H7 (cell line): ENCODE data around the gene MYD88. TPM values are rescaled to one million over a fixed set of nuclear protein-coding genes. Genes with fewer than 3 reads are reported as not detected.

Experiments used
- DNase-seq: peaks from one replicate; pipeline ENCODE4 v3.0.0; 2012
- H3K27me3 ChIP-seq: 2 replicates; pipeline ENCODE4 v1.6.0; 2011; ENCODE audit warnings: mild to moderate bottlenecking, low read length; ENCODE audit not compliant: control insufficient read depth, insufficient read depth
- H3K36me3 ChIP-seq: replicated peaks from 2 replicates; pipeline ENCODE4 v1.5.1; 2011; ENCODE audit warnings: low read length; ENCODE audit not compliant: control insufficient read depth, insufficient read depth
- H3K4me3 ChIP-seq: 2 replicates; pipeline ENCODE4 v1.5.1; 2011; ENCODE audit warnings: low read depth, mild to moderate bottlenecking, control low read depth, low read length, moderate library complexity; ENCODE audit not compliant: insufficient read depth
- total RNA-seq: library from RNA; depleted of rRNA; stranded (reverse); fragments of >200 nt; shearing (Covaris generic); gene quantifications from 2 replicates; pipeline ENCODE4 v1.2.3, GENCODE V29; 2014; rRNA removed

MYD88 gene
- total RNA-seq, 1 experiment from 2014 or later, result 3.4 TPM

DNA sequence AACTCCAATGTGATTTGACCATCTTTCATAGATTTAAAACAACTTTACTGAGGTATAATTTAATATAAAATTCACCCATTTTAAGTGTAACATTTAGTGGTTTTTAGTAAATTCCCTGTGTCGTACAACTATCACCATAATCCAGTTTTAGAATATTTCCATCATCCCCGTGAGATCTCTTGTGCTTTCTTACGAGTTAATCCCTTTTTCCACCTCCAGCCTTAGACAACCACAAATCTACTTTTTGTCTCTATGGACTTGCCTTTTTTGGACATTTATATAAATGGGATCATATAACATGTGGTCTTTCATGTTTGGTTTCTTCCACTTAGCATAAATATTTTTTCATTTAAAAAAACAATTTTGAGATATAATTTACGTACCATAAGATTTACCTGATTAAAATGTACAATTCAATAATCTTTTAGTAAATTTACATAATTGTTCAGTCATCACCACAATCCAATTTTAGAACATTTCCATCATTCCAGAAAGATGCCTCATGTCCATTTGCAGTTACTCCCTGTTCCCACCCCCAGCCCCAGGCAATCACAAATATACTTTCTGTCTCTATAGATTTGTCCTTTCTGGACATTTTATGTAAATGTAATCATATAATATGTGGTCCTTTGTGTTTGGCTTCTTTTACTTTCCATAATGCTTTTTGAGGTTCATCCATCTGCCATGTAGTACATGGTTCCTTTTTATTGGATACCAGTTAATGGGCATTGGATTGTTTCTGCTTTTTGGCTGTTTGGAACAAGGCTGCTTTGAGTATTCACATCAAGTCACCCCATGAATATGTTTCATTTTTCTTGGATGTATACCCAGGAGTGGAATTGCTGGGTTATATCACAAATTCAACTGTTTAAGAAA, 29.9 kb downstream of the MYD88 start:
- H3K27me3 ChIP-seq, result no peaks in the 10 kb centered on the region
- H3K4me3 ChIP-seq, result no peak overlapping the region
- H3K36me3 ChIP-seq, result no peaks in the 10 kb centered on the region
- DNase-seq, result no peak

DNA sequence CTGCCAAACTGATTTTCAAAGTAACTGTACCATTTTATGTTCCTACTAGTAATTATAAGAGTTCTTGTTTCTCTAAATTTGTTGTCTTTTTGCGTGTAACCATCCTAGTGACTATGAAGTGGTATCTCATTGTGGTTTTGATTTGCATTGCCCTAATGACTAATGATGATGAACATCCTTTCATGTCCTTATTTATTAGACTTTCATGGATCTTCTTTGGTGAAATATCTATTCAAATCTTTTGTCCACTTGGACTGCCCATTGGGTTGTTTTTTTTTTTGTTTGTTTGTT, 30.5 kb downstream of the MYD88 start:
- no peaks in the 10 kb centered on the region for H3K27me3 ChIP-seq
- H3K4me3 ChIP-seq, result no peak overlapping the region
- H3K36me3 ChIP-seq, result no peaks in the 10 kb centered on the region
- no peak for DNase-seq

GRCh38 chr3:38170722-38171121, 32.3 kb downstream of the MYD88 start:
- Histone ChIP-seq H3K4me3 (no peak overlapping the region), H3K36me3 (no peaks in the 10 kb centered on the region), H3K27me3 (no peaks in the 10 kb centered on the region)
- DNase-seq, result no peak

DNA sequence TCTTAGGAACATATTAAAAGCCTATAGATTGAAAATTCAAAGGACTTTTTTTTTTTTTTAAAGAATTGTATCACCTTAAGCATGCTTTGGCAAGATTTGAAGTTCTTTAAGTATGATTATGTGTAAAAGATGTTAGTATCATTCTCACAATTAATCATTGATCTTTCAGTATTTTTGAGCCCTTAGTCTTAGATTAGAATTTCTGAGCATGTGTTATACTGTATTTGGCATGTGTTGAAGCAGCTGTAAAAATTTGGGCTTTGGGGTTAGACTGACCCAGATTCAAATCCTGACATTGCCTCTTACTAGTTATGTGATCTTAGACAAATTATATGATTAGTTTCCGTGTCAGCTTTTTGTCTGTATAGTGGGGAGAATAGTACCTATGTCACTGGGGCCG, 33.2 kb downstream of the MYD88 start:
- no peak for DNase-seq
- Histone ChIP-seq H3K36me3 (no peaks in the 10 kb centered on the region), H3K4me3 (no peak overlapping the region), H3K27me3 (no peaks in the 10 kb centered on the region)

GRCh38 chr3:38173834-38174418, 35.5 kb downstream of the MYD88 start:
- H3K27me3 ChIP-seq, result no peaks in the 10 kb centered on the region
- peak; percentile 6 for DNase-seq

DNA sequence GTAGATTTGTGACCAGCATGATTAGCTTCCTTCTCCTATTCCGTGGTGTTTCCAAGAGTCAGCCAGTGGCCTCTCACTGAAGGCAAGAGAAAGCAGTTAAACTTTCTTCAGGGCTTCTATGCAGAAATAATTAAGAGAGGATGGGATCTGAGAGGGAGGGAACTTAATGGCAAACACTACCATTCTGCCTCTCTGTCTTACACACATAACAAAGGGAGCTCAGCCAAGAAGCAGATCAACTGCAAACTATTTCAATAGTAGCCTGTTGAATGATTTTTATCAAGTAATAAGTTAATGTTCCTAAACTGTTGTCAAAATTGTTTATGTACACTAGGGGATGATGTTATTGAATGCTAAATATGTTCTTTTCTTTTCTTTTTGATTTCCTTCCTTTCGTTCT, 38.7 kb downstream of the MYD88 start:
- no peaks in the 10 kb centered on the region for H3K27me3 ChIP-seq
- no peak for DNase-seq
- H3K36me3 ChIP-seq, result no peaks in the 10 kb centered on the region
- H3K4me3 ChIP-seq, result no peak overlapping the region

More at GRCh38 chr3:38173834-38174418, 35.5 kb downstream of the MYD88 start:
- Histone ChIP-seq H3K4me3 (no peak overlapping the region), H3K36me3 (no peaks in the 10 kb centered on the region)

DNA sequence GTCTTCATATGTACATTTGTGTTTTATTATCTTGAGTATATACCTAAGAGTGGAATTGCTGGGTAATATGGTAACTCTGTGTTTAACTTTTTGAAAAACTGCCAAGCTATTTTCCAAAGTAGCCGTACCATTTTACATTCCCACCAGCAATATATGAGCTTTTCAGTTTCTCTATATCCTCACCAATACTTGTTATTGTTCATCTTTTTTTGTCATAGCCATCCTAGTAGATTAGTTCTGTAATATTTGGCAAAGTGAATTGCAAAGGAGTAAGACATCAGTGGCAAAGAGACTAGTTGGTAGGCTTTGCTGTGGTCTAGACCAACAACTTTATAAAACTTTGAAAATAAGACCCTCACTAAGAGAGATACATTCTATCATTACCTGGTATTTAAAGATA, 48.3 kb downstream of the MYD88 start:
- Histone ChIP-seq H3K36me3 (peaks cover 5% of the 10 kb centered on the region), H3K27me3 (no peaks in the 10 kb centered on the region), H3K4me3 (no peak overlapping the region)

GRCh38 chr3:38190481-38190881, 52.0 kb downstream of the MYD88 start:
- DNase-seq, result no peak
- no peaks in the 10 kb centered on the region for H3K27me3 ChIP-seq
- H3K4me3 ChIP-seq, result no peak overlapping the region
- peaks cover 5% of the 10 kb centered on the region for H3K36me3 ChIP-seq

More for the DNA sequence above, 48.3 kb downstream of the MYD88 start:
- no peak for DNase-seq

Other genes with a start within 250 kb of the MYD88 start
- gene VILL, start 147.9 kb upstream of the MYD88 start, total RNA-seq, result 5.0 and 5.3 TPM in 2 replicates
- gene PLCD1, start 109.0 kb upstream of the MYD88 start, total RNA-seq, result 22.2 and 22.3 TPM in 2 replicates
- 0.33 and 1.3 TPM in 2 replicates for gene DLEC1, start 99.5 kb upstream of the MYD88 start, total RNA-seq
- 12.8 and 15.7 TPM in 2 replicates for gene ACAA1, start 1.5 kb upstream of the MYD88 start, total RNA-seq
- gene OXSR1, start 26.9 kb downstream of the MYD88 start, total RNA-seq, result 25.5 and 30.9 TPM in 2 replicates
- gene SLC22A13, start 127.2 kb downstream of the MYD88 start, total RNA-seq, result 0.11 and 0.24 TPM in 2 replicates
- 0.03 TPM in 1 of 2 replicates, not detected in the other for gene SLC22A14, start 143.6 kb downstream of the MYD88 start, total RNA-seq
- 1.5 and 1.6 TPM in 2 replicates for gene XYLB, start 208.1 kb downstream of the MYD88 start, total RNA-seq